Measurements from ENCODE around the gene TLR6. TPM values are rescaled to one million over a fixed set of nuclear protein-coding genes. Genes with fewer than 3 reads are reported as not detected.
"Not testable (repeated sequence)": the region's sequence is repeated elsewhere in the genome, so short reads cannot be mapped to it uniquely, and the experiment has no call there.

The TLR6 gene
- total RNA-seq, 2 donors from 2014 or later = 0.44 to 2.2 TPM

DNA sequence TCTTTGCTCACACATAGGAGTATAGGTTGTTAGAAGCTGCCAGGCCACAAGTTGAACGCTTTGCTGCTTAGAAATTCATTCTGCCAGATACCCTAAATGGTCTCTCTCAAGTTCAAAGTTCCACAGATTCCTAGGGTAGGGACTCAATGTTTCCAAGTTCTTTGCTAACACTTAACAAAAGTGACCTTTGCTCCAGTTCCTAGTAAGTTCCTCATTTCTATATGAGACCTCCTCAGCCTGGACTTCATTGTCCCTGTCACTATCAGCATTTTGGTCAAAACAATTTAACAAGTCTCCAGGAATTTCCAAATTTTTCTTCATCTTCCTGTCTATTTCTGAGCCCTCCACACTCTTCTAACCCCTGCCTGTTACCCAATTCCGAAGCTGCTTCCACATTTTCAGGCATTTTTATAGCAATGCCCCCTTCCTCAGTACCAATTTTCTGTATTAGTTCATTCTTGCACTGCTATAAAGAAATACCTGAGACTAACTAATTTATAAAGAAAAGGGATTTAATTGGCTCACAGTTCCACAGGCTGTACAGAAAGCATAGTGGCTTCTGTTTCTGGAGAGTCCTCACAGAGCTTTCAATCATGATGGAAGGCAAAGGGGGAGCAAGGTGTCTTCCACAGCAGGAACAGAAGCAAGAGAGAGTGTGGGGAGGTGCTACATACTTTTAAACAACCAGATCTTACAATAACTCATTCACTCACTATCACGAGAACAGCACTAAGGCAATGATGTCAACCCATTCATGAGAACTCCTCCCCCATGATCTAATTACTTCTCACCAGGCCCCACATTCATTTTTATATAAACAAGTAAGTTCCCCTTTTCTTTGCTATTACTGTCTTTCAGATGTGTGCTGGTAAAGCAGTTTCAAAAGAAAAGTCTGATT lies 40.5 kb downstream of the TLR6 start:
- H3K9me3 ChIP-seq = no peaks in the 10 kb centered on the region
- TF ChIP-seq, protein P1, sequence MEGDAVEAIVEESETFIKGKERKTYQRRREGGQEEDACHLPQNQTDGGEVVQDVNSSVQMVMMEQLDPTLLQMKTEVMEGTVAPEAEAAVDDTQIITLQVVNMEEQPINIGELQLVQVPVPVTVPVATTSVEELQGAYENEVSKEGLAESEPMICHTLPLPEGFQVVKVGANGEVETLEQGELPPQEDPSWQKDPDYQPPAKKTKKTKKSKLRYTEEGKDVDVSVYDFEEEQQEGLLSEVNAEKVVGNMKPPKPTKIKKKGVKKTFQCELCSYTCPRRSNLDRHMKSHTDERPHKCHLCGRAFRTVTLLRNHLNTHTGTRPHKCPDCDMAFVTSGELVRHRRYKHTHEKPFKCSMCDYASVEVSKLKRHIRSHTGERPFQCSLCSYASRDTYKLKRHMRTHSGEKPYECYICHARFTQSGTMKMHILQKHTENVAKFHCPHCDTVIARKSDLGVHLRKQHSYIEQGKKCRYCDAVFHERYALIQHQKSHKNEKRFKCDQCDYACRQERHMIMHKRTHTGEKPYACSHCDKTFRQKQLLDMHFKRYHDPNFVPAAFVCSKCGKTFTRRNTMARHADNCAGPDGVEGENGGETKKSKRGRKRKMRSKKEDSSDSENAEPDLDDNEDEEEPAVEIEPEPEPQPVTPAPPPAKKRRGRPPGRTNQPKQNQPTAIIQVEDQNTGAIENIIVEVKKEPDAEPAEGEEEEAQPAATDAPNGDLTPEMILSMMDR (IDR thresholded peaks at IDR 0.05) = no peak
- H3K9ac ChIP-seq (ENCODE audit: low read depth in 2 of 2, low read length in 2 of 2) = no peak overlapping the region
- no peaks in the 10 kb centered on the region for H3K4me1 ChIP-seq
- no peak for DNase-seq
- no peaks in the 10 kb centered on the region for H3K36me3 ChIP-seq
- no peaks in the 10 kb centered on the region for H3K27me3 ChIP-seq
- peak overlapping the region; percentile 26 for H3K27ac ChIP-seq
- H3K4me3 ChIP-seq = no peak overlapping the region
- intact Hi-C loops (cut with DNase I) = no loop called here

DNA sequence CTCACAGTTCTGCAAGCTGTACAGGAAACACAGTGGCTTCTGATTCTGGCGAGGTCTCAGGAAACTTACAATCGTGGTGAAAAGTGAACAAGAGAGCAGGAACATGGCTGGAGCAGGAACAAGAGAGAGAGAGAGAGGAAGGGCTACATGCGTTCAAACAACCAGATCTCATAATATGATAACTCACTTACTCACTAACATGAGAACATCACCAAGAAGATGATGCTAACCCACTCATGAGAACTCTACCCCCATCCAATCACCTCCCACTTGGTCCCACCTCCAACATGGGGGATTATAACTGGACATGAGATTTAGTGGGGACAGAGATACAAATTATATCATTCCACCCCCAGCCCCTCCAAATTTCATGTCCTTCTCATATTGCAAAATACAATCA lies 42.2 kb downstream of the TLR6 start:
- no peaks in the 10 kb centered on the region for H3K4me1 ChIP-seq
- no peak overlapping the region for H3K27ac ChIP-seq
- no peaks in the 10 kb centered on the region for H3K36me3 ChIP-seq
- no peak for DNase-seq
- no peak overlapping the region for H3K9ac ChIP-seq (ENCODE audit: low read depth in 2 of 2, low read length in 2 of 2)
- no peak overlapping the region for H3K4me3 ChIP-seq
- intact Hi-C loops (cut with DNase I) = no loop called here
- TF ChIP-seq, protein P1 (IDR thresholded peaks at IDR 0.05) = no peak
- no peaks in the 10 kb centered on the region for H3K9me3 ChIP-seq
- no peaks in the 10 kb centered on the region for H3K27me3 ChIP-seq

DNA sequence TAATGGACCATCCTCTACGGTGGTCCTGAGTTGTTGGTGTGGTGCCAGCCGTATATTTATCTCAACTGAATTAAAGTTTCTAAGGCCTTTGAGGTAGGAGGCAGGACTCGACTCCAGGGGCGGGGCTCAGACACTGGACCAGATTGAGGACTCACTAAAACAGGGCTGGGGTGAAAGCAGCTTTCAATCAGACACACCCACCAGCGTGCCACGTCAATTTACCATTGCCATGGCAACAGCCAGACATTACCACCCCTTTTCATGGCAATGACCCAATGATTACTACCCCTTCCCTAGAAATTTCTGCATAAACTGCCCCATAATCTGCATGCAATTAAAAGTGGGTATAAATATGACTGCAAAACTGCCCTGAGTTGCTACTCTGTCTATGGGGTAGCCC lies 45.3 kb downstream of the TLR6 start:
- Histone ChIP-seq H3K9me3 (no peaks in the 10 kb centered on the region), H3K36me3 (no peaks in the 10 kb centered on the region)
- intact Hi-C loops (cut with DNase I) = no loop called here

DNA sequence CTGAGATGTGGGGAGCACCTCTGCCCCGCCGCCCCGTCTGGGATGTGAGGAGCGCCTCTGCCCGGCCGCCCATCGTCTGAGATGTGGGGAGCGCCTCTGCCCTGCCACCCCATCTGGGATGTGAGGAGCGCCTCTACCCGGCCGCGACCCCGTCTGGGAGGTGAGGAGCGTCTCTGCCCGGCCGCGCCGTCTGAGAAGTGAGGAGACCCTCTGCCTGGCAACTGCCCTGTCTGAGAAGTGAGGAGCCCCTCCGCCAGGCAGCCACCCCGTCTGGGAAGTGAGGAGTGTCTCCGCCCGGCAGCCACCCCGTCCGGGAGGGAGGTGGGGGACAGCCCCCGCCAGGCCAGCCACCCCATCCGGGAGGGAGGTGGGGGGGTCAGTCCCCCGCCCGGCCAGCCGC lies 49.2 kb downstream of the TLR6 start:
- H3K4me3 ChIP-seq; H3K36me3 ChIP-seq; H3K27ac ChIP-seq; DNase-seq; H3K27me3 ChIP-seq; H3K9me3 ChIP-seq; intact Hi-C loops (cut with DNase I); H3K9ac ChIP-seq (ENCODE audit: low read depth in 2 of 2, low read length in 2 of 2); H3K4me1 ChIP-seq: not testable (repeated sequence)

More for the DNA sequence above, 45.3 kb downstream of the TLR6 start:
- Histone ChIP-seq H3K27ac (no peak overlapping the region), H3K9ac (ENCODE audit: low read depth in 2 of 2, low read length in 2 of 2) (no peak overlapping the region), H3K27me3 (no peaks in the 10 kb centered on the region), H3K4me1 (no peaks in the 10 kb centered on the region), H3K4me3 (no peak overlapping the region)
- TF ChIP-seq, protein P1 (IDR thresholded peaks at IDR 0.05) = no peak
- no peak for DNase-seq

DNA sequence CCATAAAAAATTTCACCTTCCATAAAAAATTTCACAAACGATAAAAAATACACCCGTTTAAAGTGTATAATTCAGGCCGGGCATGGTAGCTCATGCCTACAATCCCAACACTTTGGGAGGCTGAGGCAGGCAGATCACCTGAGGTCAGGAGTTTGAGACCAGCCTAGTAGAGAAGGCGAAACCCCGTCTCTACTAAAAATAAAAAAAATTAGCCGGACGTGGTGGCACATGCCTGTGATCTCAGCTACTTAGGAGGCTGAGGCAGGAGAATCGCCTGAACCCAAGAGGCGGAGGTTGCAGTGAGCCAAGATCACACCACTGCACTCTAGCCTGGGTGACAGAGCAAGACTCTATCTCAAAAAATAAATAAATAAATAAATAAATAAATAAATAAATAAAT lies 50.4 kb downstream of the TLR6 start:
- intact Hi-C loops (cut with DNase I); H3K4me3 ChIP-seq; H3K4me1 ChIP-seq; H3K27me3 ChIP-seq; H3K36me3 ChIP-seq; H3K27ac ChIP-seq; H3K9me3 ChIP-seq; DNase-seq: not testable (repeated sequence)
- peak overlapping the region in 1 of 2 donors; percentile 8 for H3K9ac ChIP-seq (ENCODE audit: low read depth in 2 of 2, low read length in 2 of 2)

DNA sequence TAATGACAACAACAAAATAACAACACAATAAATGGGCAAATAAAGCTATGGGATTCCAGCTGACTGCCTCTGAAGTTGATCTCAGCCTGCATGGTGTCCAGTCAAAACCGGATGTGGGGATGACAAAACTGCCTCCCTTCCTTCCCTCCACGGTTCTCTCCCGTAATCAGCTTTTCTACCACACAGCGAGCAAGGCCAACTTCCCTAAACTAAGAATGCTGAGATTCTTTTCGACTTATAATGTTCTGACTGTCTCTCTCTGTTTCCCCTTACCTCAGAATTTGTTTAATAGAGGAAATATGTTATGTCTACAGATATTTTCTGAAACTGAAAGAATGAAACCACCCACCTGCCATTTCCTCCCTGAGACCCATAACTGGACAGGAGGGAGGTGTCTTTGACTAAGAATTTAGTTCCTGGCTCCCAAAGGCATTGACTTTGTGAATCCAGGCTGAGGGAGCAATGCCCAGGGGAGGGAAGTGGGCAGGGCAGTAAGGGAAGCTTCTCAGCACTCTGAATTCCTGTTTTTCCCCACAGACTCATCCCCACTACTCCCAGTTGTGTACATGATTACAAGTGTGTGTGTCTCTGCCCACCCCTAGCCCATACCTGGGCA lies 51.0 kb downstream of the TLR6 start:
- TF ChIP-seq, protein P1 (IDR thresholded peaks at IDR 0.05) = no peak
- H3K36me3 ChIP-seq = no peaks in the 10 kb centered on the region
- H3K27ac ChIP-seq = peak overlapping the region; percentile 54
- H3K4me1 ChIP-seq = no peaks in the 10 kb centered on the region
- no peaks in the 10 kb centered on the region for H3K27me3 ChIP-seq
- DNase-seq = peak; percentile 26
- no peak overlapping the region for H3K4me3 ChIP-seq
- H3K9ac ChIP-seq (ENCODE audit: low read depth in 2 of 2, low read length in 2 of 2) = peak overlapping the region in 1 of 2 donors; percentile 8
- intact Hi-C loops (cut with DNase I) = no loop called here
- H3K9me3 ChIP-seq = no peaks in the 10 kb centered on the region
